Hypothalamus (tissue), 51 donors: ENCODE results near the gene NOP9.

Experiments used
- DNase-seq, 51 donors: peaks; one replicate each; lab custom pipeline; 2025; lab: John Stamatoyannopoulos, UW

NOP9 gene

DNA sequence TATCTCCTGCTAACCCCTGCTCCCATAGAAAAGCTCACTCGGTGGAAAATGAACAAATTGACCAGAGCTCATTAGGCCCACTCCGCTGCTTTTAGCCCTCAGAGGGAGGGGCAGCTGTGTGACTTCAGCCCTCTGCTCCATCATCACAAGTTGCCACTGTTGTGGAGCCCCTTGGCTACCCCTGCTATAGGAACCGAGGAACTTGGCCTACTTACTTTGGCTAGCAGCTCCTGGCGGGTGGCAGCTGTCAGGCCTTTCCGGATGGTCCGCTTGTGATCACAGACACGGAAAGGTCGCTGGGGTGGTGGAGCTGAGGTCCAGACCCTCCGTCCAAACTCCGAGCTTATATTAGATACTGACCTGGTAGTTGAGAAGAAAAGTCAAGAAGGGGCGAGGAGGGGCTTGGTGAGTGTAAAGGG, 7.5 kb downstream of the NOP9 start:
- DNase-seq: no peak

DNA sequence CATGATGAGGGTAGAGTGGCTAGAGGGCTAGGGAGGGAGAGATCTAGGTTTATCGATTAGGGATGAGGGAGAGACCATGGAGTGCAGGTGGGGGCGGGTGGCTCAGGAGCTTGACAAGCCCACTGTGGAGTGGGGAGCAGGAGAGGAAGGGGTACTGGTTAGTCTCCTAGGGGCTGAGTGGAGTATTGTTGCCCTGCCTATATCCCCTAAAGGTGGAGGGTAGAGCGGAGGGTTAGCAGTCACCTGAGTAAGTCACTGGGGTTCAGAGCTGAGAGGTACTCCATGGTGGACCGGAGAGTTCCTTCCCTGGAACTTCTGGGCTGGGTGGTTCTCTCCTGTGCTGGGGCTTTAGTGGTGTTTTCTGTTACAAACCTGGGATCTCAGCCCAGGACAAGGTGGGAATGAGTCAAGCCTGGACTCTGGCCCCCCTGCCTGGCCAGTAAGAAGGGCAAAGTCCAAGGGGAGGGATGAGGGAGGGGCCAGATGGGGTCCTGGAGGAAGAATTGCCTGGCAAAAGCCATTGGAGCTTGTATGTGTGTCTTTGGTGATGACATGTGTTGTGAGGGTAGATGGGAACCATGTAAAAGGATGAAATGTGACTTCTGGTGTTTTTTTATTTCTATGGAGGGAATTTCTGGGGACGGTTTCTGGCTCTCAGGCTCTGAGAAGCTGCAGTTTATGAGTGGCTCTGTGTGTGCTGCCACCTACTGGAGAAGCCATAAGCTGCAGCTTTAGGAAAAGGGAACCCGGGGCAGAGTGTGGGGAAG, 8.1 kb downstream of the NOP9 start, which contains the start of gene CIDEB:
TSS of gene CIDEB (minus strand) at position 403 of the 767 bp plus-strand sequence. CDS start at position 284, 119 bp downstream.
- DNase-seq: peak in 24 of 51 donors; percentile 5 to 60 (median 34)

DNA sequence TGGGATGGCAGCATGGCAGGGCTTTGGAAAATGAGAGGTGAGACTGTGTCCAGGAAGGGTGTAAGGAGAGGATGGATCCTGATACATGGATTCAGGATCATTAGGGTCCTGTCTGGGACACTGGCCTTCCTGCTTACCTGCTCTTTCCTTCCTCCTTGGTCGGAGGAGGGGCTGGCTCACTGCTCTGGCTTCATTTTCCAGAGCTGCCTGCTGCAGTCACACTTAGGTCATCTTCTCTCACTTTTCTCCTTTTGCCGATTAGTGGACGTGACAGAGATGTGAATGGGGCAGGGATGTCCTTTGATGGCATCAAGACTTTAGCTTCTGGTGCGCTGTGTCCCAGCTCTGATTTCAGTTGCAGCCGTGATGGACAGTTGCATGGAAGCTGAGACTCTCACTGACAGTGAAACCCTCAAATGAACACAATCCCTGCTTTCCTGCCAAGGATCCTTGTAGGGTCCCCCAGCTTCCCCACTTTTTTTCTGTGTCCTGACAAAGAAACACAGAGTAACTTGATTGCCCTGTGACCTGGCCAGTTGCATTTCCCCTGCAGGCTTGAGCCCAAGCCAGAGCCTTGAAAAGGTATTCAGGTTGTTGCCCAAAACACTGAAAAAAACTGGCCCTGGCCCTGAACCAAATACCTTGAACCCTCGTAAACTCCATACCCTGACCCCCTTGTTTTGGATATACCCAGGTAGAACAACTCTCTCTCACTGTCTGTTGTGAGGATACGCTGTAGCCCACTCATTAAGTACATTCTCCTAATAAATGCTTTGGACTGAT, 8.9 kb downstream of the NOP9 start:
- DNase-seq: no peak

DNA sequence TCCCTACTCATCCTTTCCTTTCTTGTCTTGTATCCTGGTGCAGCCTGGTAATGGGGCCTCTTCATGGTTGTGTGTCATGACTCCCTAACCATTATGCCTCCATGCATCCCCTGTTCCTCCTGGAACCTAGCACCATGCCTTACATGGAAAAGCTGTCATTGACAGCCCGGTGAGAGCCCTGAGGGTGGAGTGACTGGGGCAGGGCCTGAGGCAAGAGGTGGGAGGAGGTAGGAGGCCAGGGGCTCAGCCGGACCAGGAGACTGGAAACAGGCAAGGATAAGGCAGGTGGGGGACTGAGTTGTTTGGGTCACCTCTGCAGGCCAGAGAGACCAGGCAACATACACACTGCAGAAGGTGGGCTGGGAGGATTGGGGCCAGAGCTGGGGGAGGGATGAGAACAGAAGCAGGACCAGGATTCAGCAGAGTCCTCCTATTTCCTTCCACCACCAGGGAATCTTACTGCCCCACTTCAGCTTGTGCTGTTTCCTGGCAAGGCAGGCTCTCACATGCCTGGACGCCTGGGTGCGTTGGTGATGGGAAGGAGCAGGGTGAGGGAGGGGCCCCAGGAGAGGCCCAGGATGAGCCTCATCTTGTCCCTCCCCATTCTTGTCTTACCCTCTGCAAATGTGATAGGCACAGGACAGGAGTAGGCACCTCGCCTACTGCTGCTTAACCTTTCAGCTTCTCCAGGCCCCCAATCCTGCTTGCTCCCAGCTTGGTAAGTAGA, 10.1 kb downstream of the NOP9 start, which contains the start of gene LTB4R2:
TSS of gene LTB4R2 (plus strand) at position 603 of the 727 bp plus-strand sequence. CDS start 525 bp downstream, outside the sequence.
- no peak for DNase-seq

DNA sequence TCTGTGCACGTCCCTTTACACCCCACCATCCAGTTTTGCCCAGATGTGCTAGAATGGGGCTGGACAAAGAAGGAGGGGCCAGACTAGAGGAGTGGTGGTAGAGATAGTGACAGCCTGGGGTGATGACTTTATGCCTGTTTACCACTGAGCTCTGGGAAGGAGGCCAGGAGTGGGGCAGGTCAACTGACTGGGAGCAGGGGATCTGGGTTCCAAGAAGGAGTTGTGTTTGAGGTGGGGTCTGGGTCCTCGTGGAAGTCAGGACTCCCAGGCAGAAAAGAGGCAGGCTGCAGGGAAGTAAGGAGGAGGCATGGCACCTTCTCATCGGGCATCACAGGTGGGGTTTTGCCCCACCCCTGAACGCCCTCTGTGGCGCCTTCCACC, 10.6 kb downstream of the NOP9 start:
- no peak for DNase-seq

DNA sequence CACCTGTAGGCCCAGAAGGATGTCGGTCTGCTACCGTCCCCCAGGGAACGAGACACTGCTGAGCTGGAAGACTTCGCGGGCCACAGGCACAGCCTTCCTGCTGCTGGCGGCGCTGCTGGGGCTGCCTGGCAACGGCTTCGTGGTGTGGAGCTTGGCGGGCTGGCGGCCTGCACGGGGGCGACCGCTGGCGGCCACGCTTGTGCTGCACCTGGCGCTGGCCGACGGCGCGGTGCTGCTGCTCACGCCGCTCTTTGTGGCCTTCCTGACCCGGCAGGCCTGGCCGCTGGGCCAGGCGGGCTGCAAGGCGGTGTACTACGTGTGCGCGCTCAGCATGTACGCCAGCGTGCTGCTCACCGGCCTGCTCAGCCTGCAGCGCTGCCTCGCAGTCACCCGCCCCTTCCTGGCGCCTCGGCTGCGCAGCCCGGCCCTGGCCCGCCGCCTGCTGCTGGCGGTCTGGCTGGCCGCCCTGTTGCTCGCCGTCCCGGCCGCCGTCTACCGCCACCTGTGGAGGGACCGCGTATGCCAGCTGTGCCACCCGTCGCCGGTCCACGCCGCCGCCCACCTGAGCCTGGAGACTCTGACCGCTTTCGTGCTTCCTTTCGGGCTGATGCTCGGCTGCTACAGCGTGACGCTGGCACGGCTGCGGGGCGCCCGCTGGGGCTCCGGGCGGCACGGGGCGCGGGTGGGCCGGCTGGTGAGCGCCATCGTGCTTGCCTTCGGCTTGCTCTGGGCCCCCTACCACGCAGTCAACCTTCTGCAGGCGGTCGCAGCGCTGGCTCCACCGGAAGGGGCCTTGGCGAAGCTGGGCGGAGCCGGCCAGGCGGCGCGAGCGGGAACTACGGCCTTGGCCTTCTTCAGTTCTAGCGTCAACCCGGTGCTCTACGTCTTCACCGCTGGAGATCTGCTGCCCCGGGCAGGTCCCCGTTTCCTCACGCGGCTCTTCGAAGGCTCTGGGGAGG, 11.3 kb downstream of the NOP9 start, which contains the start of gene LTB4R:
TSS of gene LTB4R (plus strand) at position 857 of the 959 bp plus-strand sequence. CDS start 4,150 bp downstream, outside the sequence.
- peak in 39 of 51 donors; percentile 24 to 82 (median 69) for DNase-seq

DNA sequence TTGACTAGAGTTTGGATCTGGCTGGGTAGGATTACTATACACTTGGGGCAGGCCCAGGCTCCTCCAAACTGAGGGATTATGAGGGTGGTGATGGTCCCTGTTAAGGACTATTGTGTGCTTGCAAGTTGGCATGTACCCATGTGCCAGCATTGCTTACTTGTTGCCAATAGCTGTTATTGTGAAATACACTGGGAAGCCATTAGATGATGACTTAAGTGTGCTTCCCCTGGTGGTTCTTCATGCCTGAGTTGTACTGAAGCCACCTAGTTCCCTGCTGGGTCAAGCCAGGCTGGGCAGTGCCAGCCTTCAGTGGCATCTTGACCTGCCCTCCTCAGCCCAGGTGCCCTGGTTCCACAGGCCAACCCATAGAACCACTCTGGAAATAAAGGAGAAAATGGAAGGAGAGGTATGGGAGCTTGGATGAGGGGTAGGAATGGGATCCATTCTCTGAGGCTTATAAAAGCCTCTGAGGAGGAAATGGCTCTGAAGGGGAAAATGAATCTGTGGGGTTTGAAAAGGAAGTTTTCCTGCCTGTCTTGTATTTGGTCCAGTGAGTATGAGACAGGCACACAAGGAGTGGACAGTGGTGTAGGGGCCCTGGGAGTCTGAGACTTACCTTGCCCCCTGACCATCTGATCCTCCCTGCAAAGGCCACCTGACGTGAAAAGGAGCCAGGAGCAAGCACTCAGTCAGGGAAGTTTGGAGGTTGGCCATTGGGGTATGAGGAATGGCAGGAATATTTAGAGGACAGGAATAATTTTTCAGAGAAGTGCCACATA, 12.4 kb downstream of the NOP9 start:
- no peak for DNase-seq

DNA sequence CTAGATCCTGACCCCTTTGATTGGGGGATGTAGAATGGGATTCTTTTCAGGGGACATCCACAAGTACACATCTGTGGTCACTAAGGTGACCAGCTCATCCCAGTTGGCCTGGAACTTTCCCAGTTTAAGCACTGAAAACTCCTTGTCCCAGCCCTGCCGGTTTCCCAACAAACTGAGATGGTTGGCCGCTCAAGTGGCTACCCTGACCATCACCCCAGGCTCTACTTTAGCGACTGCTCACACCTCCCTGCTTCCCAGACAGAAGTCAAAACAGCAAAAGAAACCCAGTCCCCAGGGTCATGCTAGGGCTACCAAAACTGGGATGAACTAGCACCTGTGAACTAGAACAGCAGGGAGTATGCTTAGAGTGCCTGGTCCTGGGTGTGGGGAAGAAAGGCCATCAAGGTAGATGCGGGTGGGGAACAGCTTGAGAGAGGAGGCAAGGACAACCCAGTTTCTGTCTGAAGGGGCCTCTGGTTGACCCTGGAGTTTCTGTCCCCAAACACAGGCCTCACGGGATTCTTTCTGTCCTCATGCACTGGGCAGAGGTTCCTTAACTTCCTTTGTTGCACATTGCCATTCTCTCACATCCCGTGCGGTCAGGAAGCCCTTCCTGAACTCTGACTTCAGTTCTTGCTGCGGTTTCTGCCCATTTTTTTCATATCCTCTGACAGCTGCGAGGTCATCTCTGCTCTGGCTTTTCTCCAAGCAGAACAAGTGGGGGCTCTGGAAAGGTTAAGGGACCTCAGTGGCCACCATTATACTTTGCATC, 13.3 kb downstream of the NOP9 start:
- DNase-seq: peak in 6 of 51 donors; percentile 6 to 33 (median 17)

DNA sequence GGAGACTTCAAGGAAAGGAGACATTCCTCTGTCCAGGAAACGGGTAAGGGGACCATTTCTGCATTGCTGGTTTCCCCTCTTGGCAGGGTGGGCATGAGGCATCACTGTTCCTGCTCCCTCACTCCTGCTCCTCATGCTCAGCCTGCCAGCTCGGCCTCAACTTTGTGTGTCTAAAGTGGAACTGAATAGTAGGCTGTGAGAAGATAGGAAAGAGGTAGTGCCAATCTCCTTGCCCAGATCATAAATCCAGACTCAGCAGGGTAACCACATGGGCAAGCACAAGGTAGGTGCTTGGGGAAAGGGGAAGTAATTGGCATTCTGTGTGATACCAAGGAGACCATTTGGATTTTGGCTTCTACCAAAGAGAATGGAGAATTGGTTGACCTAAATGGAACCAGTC, 14.3 kb downstream of the NOP9 start:
- DNase-seq: no peak

DNA sequence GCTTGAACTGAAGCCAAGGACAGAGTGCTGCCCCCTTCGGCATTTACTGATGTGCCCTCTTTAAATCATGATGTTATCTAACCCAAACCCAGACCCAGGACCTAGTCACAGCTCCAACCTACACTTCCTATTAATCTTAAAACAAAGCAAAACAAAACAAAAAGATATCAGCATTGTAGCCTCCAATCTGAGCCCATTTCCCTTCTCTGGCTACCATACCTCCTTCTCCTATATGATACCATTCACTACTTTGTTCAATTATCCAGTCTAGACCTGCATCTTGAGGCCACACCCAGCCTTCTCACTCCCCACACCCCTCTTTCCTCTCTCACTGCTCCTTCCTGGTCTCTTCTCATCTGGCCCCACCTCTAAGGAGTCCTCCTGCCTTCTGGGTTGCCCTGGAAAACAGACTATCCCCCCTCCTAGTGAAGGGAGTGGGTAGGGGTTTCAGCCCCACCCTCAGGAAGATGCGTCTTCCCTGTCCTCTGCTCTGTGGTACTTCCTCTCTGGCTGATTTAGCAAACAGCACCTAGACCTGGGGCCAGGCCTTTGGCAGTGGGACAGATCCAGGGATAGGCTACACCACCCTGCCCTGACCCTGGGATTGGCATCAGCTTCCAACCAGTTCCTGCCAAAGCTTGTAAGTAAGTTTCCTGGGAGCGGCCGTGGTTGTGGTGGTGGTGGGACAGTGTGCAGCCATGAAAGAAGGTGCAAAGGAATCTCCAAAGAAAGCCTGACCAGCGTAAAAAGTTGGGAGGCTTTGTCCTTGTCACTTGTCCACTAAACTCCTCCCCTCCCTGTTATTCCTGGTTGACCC, 14.9 kb downstream of the NOP9 start:
- DNase-seq: no peak

DNA sequence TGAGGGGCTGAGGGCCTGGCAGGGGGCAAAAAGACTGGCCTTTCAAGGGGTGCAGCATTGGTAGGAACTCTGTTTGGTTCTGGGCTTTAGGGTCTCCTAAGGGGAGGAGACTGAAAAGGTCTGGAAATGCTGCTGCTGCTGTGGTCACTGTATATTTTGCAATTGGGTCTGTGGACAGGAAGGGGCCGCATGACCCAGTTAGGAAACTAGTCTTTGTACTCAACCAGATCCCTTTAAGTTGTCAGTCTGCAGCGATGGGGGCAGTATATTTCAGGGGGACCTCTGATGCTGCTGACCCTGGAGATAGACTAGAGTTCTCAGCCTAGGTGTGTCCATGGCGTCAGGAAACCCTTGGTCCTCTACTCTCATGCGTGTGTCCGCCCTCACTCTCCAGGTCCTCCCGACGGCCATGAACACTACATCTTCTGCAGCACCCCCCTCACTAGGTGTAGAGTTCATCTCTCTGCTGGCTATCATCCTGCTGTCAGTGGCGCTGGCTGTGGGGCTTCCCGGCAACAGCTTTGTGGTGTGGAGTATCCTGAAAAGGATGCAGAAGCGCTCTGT, 15.7 kb downstream of the NOP9 start:
- peak in 1 of 51 donors; percentile 5 for DNase-seq

DNA sequence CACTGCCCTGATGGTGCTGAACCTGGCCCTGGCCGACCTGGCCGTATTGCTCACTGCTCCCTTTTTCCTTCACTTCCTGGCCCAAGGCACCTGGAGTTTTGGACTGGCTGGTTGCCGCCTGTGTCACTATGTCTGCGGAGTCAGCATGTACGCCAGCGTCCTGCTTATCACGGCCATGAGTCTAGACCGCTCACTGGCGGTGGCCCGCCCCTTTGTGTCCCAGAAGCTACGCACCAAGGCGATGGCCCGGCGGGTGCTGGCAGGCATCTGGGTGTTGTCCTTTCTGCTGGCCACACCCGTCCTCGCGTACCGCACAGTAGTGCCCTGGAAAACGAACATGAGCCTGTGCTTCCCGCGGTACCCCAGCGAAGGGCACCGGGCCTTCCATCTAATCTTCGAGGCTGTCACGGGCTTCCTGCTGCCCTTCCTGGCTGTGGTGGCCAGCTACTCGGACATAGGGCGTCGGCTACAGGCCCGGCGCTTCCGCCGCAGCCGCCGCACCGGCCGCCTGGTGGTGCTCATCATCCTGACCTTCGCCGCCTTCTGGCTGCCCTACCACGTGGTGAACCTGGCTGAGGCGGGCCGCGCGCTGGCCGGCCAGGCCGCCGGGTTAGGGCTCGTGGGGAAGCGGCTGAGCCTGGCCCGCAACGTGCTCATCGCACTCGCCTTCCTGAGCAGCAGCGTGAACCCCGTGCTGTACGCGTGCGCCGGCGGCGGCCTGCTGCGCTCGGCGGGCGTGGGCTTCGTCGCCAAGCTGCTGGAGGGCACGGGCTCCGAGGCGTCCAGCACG, 16.4 kb downstream of the NOP9 start:
- DNase-seq: peak in 1 of 51 donors; percentile 19

DNA sequence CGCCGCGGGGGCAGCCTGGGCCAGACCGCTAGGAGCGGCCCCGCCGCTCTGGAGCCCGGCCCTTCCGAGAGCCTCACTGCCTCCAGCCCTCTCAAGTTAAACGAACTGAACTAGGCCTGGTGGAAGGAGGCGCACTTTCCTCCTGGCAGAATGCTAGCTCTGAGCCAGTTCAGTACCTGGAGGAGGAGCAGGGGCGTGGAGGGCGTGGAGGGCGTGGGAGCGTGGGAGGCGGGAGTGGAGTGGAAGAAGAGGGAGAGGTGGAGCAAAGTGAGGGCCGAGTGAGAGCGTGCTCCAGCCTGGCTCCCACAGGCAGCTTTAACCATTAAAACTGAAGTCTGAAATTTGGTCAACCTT, 16.9 kb downstream of the NOP9 start:
- no peak for DNase-seq

DNA sequence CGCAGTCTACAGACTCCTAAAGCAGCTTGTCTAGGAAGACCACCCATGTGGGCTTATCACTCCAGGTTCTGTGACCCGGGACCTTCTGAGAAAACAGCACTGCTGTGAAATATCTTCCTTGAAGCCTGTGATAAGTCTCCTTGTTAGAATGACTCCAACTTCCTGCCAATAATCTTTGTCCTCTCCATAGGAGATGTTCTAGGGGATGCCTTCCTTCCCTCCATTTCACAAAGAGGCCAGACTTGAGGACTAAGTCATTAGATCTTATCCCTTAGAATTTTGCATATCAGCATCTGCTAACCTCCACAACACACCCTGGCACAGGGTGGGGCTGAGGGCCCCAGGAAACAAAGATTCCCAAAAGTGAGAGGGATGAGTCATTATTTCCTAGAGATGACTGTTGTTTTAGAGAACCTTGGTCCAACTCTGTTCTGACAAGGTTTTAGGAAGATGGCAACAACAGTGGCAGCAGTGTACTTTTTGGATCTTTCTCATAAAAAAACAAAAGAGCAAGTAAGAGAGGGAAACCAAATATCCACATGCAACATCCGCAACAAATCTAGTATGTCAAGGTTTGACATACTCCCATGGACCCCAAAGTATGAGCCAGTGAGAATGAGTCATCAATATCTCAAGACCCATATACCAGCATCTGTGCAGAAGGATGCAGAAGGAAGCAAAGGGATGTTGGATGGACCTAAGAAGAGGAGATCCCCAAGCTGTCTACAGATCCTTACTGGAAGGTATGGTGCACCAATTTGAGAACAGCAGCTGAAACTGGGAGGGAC, 17.7 kb downstream of the NOP9 start:
- DNase-seq: no peak
